AG08396 (cell line): ENCODE data around the gene FCRL2.
"Not testable (repeated sequence)": the region's sequence is repeated elsewhere in the genome, so short reads cannot be mapped to it uniquely, and the experiment has no call there.

Source experiments
- DNase-seq: peaks from one replicate; pipeline ENCODE4 v3.0.0; 2012; ENCODE audit warnings: low spot score, mixed read lengths

FCRL2 gene

GRCh38 chr1:157753611-157754010 is 23.3 kb downstream of the FCRL2 start:
- DNase-seq = no peak

- no peak for DNase-seq
Observed at GRCh38 chr1:157751283-157751682, 25.6 kb downstream of the FCRL2 start.

DNA sequence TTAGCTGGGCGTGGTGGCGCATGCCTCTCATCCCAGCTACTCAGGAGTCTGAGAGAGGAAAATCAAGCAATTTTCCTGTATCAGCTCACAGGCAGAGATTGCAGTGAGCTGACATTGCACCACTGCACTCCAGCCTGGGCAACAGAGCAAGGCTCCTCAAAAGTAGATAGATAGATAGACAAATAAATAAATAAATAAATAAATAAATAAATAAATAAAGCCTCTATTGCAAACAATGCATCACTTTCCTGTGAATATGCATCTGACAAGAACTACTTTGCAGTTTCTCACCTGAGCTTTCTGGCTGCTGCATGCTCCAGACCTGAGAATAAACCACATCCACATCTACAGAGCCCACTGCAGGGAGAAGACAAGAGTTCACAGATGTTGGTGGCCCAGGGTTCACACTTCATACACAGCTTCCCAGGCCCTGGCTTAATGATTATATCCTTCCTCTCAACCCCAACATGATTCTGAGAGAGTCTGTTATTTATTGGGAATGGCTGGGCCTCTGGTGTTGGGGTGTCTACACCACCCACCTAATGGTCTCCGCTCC is 28.6 kb downstream of the FCRL2 start:
- DNase-seq = no peak

DNA sequence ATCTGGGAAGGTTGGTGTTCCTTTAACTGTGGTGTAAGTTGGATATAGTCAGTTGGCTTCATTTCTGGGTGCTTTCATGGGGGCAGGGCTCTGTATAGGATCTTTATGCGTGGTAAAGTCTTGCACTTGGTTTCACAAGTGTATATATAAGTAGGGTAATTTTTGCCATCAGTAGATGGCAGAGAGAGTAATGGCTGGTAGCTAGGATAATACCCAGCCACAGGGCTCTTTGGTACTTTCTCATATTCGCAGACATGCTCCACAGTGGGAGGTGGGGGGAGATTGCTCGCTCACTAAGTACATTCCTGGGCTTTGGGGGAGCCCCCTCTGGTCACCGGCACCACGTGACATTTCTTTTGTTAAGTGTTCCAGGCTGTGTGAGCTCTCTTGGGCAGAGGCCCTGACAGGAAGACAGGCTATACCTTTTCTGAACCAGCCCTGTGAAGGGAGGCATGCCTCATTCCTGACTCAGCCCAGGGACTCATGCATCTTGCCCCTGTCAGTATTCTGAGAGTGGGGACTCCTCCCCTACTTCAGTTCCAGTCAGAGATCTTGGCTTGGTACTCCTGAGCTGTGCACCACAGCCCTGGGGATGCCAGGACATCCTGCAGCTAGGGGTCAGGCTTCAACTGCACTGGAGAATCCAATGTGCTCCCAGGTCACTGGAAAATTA is 37.6 kb downstream of the FCRL2 start:
- DNase-seq = no peak

- DNase-seq = not testable (repeated sequence)
Observed at GRCh38 chr1:157735991-157736390, 40.9 kb downstream of the FCRL2 start.

DNA sequence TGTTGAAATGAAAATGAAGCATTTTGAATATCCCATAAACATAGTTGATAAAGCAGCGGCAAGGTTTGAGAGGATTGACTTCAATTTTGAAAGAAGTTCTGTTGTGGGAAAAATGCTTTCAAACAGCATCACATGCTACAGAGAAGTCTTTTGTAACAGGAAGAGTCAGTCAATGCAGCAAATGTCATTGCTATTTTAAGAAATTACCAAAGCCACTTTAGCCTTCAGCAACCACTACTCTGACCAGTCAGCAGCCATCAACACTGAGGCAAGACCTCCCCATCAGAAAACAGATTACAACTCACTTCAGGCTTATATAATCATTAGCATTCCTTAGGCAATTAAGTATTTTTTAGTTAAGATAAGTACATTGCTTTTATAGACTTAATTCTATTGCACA is 42.6 kb downstream of the FCRL2 start:
- no peak for DNase-seq

GRCh38 chr1:157732755-157733154 is 44.2 kb downstream of the FCRL2 start:
- DNase-seq = no peak

DNA sequence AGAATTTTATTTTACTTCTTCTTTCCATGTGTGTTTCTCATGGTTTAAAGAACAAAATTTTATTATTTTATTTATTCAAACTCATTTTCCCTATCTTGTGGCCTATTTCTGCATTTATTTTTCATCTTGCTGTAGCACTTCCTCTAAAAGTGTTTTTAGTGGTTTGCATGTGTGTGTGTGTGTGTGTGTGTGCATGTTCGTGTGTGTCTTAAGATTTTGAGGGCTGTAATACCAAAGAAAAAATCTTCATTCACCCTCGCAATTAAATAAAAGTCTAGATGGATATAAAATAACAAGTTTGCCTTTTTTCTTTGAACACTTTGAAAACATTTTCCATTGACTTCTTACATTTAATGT is 51.7 kb downstream of the FCRL2 start:
- DNase-seq = no peak

DNA sequence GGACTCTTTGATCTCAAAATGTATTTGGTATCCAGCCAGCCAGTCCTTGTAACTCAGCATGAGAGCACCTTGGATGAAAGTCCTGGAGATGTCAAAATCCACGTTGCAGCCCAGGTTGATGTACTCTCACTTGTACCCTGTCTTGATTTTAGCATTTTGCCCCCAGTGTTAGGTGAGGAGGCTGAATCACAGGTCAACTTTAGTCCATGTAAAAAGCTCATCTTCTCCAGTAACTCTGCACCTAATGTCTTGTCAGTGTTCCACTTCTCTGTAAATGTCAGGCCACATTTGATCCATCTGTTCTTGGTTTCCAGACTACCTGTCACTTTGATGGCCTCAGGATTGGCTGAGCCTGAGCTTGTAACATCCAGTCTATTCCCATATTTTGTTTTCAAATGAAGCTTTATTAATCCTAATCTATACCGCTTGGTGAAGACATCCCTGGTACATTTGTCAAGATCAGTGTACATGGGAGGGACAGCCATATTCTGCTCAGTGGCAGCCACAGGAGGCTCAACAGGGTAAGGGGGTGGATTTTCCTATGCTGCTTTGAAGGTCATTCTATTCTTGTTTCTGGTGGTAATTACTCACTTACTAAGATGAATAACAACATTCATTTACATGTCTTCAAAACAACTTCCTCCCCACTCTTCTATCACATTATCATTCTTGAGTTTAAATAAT is 52.3 kb downstream of the FCRL2 start:
- no peak for DNase-seq

GRCh38 chr1:157723157-157723556 is 53.8 kb downstream of the FCRL2 start:
- DNase-seq = no peak

DNA sequence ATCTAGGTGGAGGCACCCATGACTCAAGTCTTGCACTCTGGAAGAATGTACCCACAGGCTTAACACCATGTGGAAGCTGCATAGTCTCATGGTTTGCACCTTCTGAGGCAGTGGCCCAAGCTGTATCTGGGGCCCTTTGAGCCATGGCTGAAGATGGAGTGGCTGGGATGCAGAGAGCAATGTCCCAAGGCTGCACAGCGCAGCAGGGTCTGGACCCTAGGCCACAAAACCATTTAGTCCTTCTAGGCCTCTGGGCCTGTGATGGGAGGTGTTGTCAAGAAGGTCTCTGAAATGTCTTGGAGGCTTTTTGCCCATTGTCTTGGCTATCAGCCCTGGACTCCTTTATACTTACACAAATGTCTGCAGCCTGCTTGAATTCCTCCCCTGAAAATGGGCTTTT is 54.9 kb downstream of the FCRL2 start:
- DNase-seq = no peak

GRCh38 chr1:157715736-157716135 is 61.2 kb downstream of the FCRL2 start:
- no peak for DNase-seq

- no peak for DNase-seq
Observed at GRCh38 chr1:157711802-157712201, 65.1 kb downstream of the FCRL2 start.

DNA sequence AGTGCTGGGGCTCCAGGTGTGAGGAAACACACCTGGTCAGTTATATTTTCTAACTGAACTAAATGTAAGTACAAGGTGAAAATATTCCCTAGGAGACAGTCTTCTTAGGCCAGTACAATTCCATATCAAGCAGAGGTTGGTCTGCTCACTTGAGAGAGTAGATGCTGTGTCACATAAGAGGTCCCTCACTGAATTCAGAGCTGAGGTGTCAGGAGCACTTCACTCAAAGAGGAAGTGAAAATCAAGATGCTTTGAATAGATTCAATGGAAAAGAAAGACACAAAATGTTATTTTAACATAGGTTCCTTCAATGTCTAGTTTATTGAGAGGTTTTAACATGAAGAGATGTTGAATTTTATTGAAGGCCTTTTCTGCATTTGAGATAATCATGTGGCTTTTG is 72.1 kb downstream of the FCRL2 start:
- no peak for DNase-seq

- DNase-seq = no peak
Observed at GRCh38 chr1:157703981-157704380, 73.0 kb downstream of the FCRL2 start.

- no peak for DNase-seq
Observed at GRCh38 chr1:157702308-157702825, 74.6 kb downstream of the FCRL2 start.

- no peak for DNase-seq
Observed at GRCh38 chr1:157700732-157701131, 76.2 kb downstream of the FCRL2 start, which contains the start of gene FCRL3. Gene FCRL3 (minus strand): TSS chr1:157700769. CDS start chr1:157700489, 280 bp downstream.

- no peak for DNase-seq
Observed at GRCh38 chr1:157700305-157700704, 76.6 kb downstream of the FCRL2 start.

- no peak for DNase-seq
Observed at GRCh38 chr1:157697781-157698569, 79.0 kb downstream of the FCRL2 start.

GRCh38 chr1:157696966-157697628 is 79.8 kb downstream of the FCRL2 start:
- no peak for DNase-seq
